GM06990 (cell line): ENCODE data around the gene SMIM14.

Experiments
- DNase-seq: peaks from one replicate; pipeline ENCODE4 v3.0.0-alpha.2; 2011; ENCODE audit not compliant: insufficient read length; ENCODE audit errors: extremely low read depth
- H3K27me3 ChIP-seq: replicated peaks from 2 replicates; pipeline ENCODE4 v1.6.0; 2011; ENCODE audit warnings: low read length; ENCODE audit not compliant: control insufficient read depth, insufficient read depth
- H3K36me3 ChIP-seq: 2 replicates; pipeline ENCODE4 v1.5.1; 2011; ENCODE audit warnings: low read length; ENCODE audit not compliant: control insufficient read depth, insufficient read depth
- H3K4me3 ChIP-seq: replicated peaks from 2 replicates; pipeline ENCODE4 v1.5.1; 2011; ENCODE audit warnings: low read depth, mild to moderate bottlenecking, control low read depth, low read length
- CTCF ChIP-seq: IDR thresholded peaks from 2 replicates; pipeline ENCODE4 v1.5.1; 2011; ENCODE audit warnings: low read length, control low read depth, mild to moderate bottlenecking, inconsistent platforms; ENCODE audit not compliant: insufficient read depth, poor library complexity, severe bottlenecking

The SMIM14 gene

DNA sequence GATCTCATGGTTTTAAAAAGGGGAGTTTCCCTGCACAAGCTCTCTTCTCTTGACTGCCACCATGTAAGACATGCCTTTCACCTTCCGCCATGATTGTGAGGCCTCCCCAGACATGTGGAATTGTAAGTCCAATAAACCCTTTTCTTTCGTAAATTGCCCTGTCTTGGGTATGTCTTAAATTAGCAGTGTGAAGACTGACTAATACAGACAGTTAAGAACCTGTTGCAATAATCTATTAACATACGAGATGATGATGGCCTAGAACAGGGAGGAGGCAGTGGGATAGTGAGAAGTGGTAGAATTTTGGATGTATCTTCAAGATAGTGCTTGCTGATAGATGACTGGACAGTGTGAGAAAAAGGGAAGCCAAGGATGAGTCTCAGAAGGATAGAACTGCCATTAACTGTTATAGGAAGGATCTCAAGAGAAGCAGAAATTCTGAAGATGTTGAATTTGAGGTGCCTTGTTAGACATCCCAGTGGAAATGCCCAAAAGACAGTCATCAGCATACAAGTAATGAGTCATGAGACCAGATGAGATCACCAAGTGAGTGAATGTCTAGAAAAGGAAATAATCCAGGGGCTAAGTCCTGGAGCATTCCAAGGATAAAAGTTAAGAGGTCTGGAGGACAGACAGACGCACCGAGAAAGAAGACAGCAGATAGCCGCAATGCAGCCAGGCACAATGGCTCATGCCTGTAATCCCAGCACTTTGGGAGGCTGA, 72.6 kb downstream of the SMIM14 start:
- no peak for DNase-seq
- TF ChIP-seq CTCF, result no peak
- H3K4me3 ChIP-seq, result no peak overlapping the region
- H3K36me3 ChIP-seq, result no peaks in the 10 kb centered on the region; the same call in 1 of the 2 replicates
- no peaks in the 10 kb centered on the region for H3K27me3 ChIP-seq

- H3K36me3 ChIP-seq, result no peaks in the 10 kb centered on the region; the same call in 1 of the 2 replicates
- DNase-seq, result no peak
- no peaks in the 10 kb centered on the region for H3K27me3 ChIP-seq
- no peak overlapping the region for H3K4me3 ChIP-seq
- no peak for TF ChIP-seq CTCF
Observed at GRCh38 chr4:39563346-39563847, 75.3 kb downstream of the SMIM14 start.

DNA sequence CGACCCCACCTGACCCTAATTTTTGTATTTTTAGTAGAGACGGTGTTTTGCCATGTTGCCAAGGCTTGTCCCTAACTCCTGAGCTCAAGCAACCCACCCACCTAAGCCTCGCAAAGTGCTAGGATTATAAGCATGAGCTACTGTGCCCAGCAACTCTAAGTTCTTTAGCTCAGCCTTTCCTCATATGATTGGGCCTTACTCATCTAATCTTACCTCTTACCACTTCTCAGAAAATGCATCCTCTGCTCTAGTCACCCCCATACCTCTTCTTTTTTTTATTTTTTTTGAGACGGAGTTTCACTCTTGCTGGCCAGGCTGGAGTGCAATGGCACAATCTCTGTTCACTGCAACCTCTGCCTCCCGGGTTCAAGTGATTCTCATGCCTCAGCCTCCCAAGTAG, 75.9 kb downstream of the SMIM14 start:
- H3K27me3 ChIP-seq, result no peaks in the 10 kb centered on the region
- H3K4me3 ChIP-seq, result no peak overlapping the region
- H3K36me3 ChIP-seq, result no peaks in the 10 kb centered on the region; the same call in 1 of the 2 replicates
- no peak for DNase-seq
- no peak for TF ChIP-seq CTCF

DNA sequence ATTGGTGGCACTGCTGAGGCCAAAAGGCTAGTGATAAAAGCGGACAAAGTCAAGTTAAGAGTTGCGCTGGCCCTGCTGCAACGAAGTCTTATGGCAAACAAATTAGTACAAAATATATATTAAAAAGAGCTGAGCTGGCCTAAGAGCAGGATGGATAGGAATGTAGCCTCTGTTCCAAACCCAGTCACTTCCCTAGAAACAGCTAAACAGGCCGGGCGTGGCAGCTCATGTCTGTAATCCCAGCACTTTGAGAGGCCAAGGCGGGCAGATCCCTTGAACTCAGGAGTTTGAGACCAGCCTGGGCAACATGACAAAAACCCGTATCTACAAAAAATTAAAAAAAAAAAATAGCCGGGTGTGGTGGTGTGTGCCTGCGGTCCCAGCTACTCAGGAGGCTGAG, 79.0 kb downstream of the SMIM14 start:
- H3K27me3 ChIP-seq, result no peaks in the 10 kb centered on the region
- H3K4me3 ChIP-seq, result no peak overlapping the region
- TF ChIP-seq CTCF, result no peak
- no peaks in the 10 kb centered on the region for H3K36me3 ChIP-seq
- no peak for DNase-seq

DNA sequence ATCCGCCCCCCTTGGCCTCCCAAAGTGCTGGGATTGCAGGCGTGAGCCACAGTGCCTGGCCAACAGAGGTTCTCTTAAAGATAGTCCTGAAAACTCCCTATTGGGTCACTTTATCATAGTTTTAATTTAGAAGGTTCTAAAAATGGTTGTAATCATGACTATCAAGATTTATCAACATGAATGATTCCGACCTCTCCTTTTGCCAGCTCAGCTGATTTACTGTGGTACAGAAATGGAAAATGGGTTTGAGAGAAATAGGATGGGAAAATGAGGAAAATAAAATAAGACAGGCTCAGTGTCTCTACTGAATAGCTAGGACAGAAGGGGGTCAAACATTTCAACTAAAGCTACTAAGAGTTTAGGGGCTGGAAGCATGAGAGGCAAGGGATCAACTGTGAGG, 83.2 kb downstream of the SMIM14 start:
- no peaks in the 10 kb centered on the region for H3K36me3 ChIP-seq
- no peak overlapping the region for H3K4me3 ChIP-seq
- no peak for TF ChIP-seq CTCF
- DNase-seq, result no peak
- no peaks in the 10 kb centered on the region for H3K27me3 ChIP-seq
